Smooth muscle cell (in vitro differentiated cells): ENCODE results near the gene POU3F1. TPM values are rescaled to one million over a fixed set of nuclear protein-coding genes. Genes with fewer than 3 reads are reported as not detected.
A peak's percentile ranks its signal among the peaks of the same experiment; 100 is the strongest.

Source experiments
- DNase-seq: peaks from one replicate; lab custom pipeline; 2025; ENCODE audit not compliant: unreplicated experiment; lab: John Stamatoyannopoulos, UW
- H2AFZ ChIP-seq: fragments of 200-600 bp; sonication (generic); 2 replicates; pipeline ENCODE4 v1.6.0; 2016; ENCODE audit warnings: antibody characterized with exemption, low read depth, mild to moderate bottlenecking
- H3F3A ChIP-seq: fragments of 200-600 bp; sonication (generic); 2 replicates; pipeline ENCODE4 v1.6.0; 2017; ENCODE audit warnings: antibody characterized with exemption, low read depth
- H3K27ac ChIP-seq: fragments of 200-600 bp; sonication (generic); 2 replicates; pipeline ENCODE4 v1.5.1; 2016; ENCODE audit warnings: low read depth, mild to moderate bottlenecking
- H3K27me3 ChIP-seq: fragments of 200-600 bp; sonication (generic); 2 replicates; pipeline ENCODE4 v1.6.1; 2016; ENCODE audit warnings: low read depth, mild to moderate bottlenecking
- H3K36me3 ChIP-seq: fragments of 200-600 bp; sonication (generic); 2 replicates; pipeline ENCODE4 v1.5.1; 2016; ENCODE audit warnings: low read depth
- H3K4me1 ChIP-seq: fragments of 200-600 bp; sonication (generic); 2 replicates; pipeline ENCODE4 v1.5.1; 2016; ENCODE audit warnings: low read depth
- H3K4me2 ChIP-seq: fragments of 200-600 bp; sonication (generic); 2 replicates; pipeline ENCODE4 v1.6.0; 2016; ENCODE audit warnings: mild to moderate bottlenecking
- H3K4me3 ChIP-seq: fragments of 200-600 bp; sonication (generic); 2 replicates; pipeline ENCODE4 v1.5.1; 2016; ENCODE audit warnings: mild to moderate bottlenecking
- H3K79me2 ChIP-seq: fragments of 200-600 bp; sonication (generic); 2 replicates; pipeline ENCODE4 v1.6.0; 2016; ENCODE audit warnings: low read depth, mild to moderate bottlenecking
- H3K9ac ChIP-seq: fragments of 200-600 bp; sonication (generic); 2 replicates; pipeline ENCODE4 v1.6.0; 2016; ENCODE audit warnings: low read depth
- H3K9me3 ChIP-seq: fragments of 200-600 bp; sonication (generic); replicated peaks from 2 replicates; pipeline ENCODE4 v1.5.1; 2016; ENCODE audit warnings: low read depth
- H4K20me1 ChIP-seq: fragments of 200-600 bp; sonication (generic); 2 replicates; pipeline ENCODE4 v1.6.0; 2016; ENCODE audit warnings: low read depth
- WGBS: methylation state at CpG from one replicate; pipeline ENCODE4 v1.1.7; 2016; ENCODE audit warnings: low lambda C conversion rate; 5-methylcytosine and 5-hydroxymethylcytosine counted together
- polyA plus RNA-seq: library from polyadenylated mRNA; unstranded; fragments of >200 nt; fragmentation: Nextera tagmentation; extraction: Ambion mirVana; gene quantifications from 2 replicates; pipeline ENCODE4 v1.2.1, GENCODE V29; 2016
- total RNA-seq: library from RNA; depleted of rRNA; stranded (reverse); fragments of >200 nt; gene quantifications from 2 replicates; pipeline ENCODE4 v1.2.3, GENCODE V29; 2014
- TF ChIP-seq, protein P1 (sequence below): fragments of 200-600 bp; sonication (generic); IDR thresholded peaks from 2 replicates; pipeline ENCODE4 v1.5.1; 2017; ENCODE audit warnings: borderline replicate concordance, mild to moderate bottlenecking, antibody characterized with exemption; ENCODE audit not compliant: insufficient read depth, poor library complexity, severe bottlenecking

Gene POU3F1
- total and polyA plus RNA-seq, 2 experiments from 2014 or later, result 0.55 TPM; not detected in 1

DNA sequence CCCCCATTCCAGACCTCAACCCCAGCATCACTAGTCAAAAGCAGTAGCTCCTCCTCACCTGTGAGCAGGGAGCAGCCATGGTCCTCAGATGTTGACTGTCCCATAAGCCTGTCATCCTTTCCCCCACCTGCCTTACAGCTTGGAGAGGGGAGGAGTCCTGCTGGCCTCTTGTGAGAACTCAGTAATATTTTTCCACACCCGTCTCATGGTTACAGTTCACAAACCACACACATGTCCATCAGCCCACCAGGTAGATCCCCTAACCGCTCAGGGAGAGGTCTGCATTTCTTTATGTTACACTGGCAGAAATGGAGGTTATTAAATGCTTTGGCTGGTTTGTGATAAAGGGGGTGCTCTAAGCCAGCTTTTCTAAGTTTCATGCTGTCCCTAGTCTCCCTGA, 26.3 kb upstream of the POU3F1 start:
- no peak overlapping the region for H2AFZ ChIP-seq
- H3K27me3 ChIP-seq, result peaks cover 3% of the 10 kb centered on the region
- DNase-seq, result no peak
- H4K20me1 ChIP-seq, result no peaks in the 10 kb centered on the region
- no peaks in the 10 kb centered on the region for H3F3A ChIP-seq
- H3K4me3 ChIP-seq, result no peak overlapping the region
- TF ChIP-seq, protein P1, sequence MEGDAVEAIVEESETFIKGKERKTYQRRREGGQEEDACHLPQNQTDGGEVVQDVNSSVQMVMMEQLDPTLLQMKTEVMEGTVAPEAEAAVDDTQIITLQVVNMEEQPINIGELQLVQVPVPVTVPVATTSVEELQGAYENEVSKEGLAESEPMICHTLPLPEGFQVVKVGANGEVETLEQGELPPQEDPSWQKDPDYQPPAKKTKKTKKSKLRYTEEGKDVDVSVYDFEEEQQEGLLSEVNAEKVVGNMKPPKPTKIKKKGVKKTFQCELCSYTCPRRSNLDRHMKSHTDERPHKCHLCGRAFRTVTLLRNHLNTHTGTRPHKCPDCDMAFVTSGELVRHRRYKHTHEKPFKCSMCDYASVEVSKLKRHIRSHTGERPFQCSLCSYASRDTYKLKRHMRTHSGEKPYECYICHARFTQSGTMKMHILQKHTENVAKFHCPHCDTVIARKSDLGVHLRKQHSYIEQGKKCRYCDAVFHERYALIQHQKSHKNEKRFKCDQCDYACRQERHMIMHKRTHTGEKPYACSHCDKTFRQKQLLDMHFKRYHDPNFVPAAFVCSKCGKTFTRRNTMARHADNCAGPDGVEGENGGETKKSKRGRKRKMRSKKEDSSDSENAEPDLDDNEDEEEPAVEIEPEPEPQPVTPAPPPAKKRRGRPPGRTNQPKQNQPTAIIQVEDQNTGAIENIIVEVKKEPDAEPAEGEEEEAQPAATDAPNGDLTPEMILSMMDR, result no peak
- H3K4me2 ChIP-seq, result no peak overlapping the region
- no peak overlapping the region for H3K9ac ChIP-seq
- no peak overlapping the region for H3K27ac ChIP-seq
- peaks cover 10% of the 10 kb centered on the region for H3K4me1 ChIP-seq
- 78% methylated on average over 2 of the region's 2 CpGs for WGBS
- H3K9me3 ChIP-seq, result no peaks in the 10 kb centered on the region
- no peaks in the 10 kb centered on the region for H3K36me3 ChIP-seq
- H3K79me2 ChIP-seq, result no peaks in the 10 kb centered on the region

DNA sequence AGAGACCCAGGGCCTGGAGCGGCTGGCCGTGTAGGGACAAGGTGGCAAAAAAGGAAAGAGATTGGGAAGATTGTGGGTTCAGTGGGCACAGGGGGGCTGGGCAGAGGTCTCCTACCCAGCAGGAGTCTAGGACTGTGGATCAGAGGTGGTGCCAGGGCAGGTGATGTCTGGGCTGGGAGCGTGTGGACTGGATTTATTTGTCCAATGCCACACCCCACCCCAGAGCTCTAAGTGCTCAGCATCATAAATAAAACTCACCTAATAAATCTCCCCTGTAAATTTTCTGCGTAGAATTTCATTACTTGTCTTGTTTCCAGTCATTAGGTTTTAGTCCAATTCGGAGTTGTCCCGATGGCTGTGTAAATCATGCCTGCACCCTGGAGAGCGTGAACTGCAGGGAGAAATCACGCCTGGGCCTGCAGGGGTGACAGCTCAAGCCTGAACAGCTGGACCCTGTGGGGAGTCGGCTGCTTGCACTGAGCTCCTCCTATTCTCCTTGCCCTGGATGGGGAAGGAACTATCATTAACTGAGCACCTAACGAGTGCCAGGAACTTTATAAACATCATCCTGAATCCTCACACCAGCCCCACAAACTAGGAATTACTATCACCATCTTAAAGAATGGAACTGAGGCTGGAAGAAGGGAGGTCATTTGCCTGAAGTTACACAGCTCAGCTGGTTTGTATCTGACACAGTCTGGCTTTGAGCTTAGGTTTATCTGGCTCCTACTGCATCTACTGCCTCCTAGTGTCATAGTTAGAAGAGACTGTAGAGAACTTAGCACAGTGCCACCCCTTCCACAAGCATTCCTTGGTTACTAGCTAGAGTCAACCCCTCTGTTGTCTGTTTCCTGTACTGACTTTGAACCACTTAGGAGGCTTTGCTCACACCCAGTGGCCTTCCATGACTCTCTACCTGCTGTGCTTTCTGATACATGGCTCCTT, 25.0 kb upstream of the POU3F1 start:
- Histone ChIP-seq H3K9ac (no peak overlapping the region), H2AFZ (no peak overlapping the region), H4K20me1 (no peaks in the 10 kb centered on the region), H3K4me1 (peaks cover 10% of the 10 kb centered on the region), H3K27ac (no peak overlapping the region), H3F3A (no peaks in the 10 kb centered on the region), H3K4me3 (no peak overlapping the region), H3K36me3 (no peaks in the 10 kb centered on the region), H3K4me2 (no peak overlapping the region), H3K79me2 (no peaks in the 10 kb centered on the region), H3K27me3 (peaks cover 3% of the 10 kb centered on the region), H3K9me3 (no peaks in the 10 kb centered on the region)
- WGBS, result 79% methylated on average over 10 of the region's 10 CpGs
- no peak for DNase-seq
- TF ChIP-seq, protein P1, result peak; percentile 24

DNA sequence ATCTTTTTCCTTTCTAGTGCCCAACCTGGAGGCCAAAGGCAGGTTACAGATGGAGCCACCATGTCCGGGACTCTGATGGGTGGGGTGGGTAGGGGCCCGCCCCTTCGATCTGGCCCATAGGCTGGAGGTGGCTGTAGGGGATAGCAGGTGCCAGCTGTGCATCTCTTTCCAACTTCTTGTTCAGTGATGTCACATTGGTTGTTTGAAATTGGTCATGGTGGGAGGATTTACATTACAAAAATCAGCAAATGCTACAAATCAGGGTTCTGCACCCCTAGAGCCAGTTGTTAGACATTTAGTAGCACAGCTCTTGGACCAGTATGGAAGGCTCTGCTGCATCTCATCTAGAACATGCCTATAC, 22.4 kb upstream of the POU3F1 start:
- no peak for DNase-seq
- Histone ChIP-seq H3K4me1 (peaks cover 15% of the 10 kb centered on the region), H2AFZ (no peak overlapping the region), H3K9ac (no peak overlapping the region), H3K9me3 (no peaks in the 10 kb centered on the region), H3K4me2 (no peak overlapping the region), H3K4me3 (no peak overlapping the region), H3K36me3 (no peaks in the 10 kb centered on the region), H3K27ac (no peak overlapping the region), H4K20me1 (no peaks in the 10 kb centered on the region), H3F3A (no peaks in the 10 kb centered on the region), H3K27me3 (peaks cover 3% of the 10 kb centered on the region), H3K79me2 (no peaks in the 10 kb centered on the region)
- 94% methylated on average over 3 of the region's 3 CpGs for WGBS
- TF ChIP-seq, protein P1, result no peak
